ENCODE data around the gene FAM222B. TPM values are rescaled to one million over a fixed set of nuclear protein-coding genes. Genes with fewer than 3 reads are reported as not detected.
"Not testable (repeated sequence)": the region's sequence is repeated elsewhere in the genome, so short reads cannot be mapped to it uniquely, and the experiment has no call there.

FAM222B gene
- polyA plus RNA-seq, 3 donors from 2014 or later = 2.5 to 13.7 (median 4.9) TPM

GRCh38 chr17:28846231-28846630 lies 3.6 kb upstream of the FAM222B start:
- no peaks in the 10 kb centered on the region for H3K36me3 Mint-ChIP-seq
- DNase-seq = no peak
- H3K4me3 Mint-ChIP-seq = no peak overlapping the region
- H3K27ac Mint-ChIP-seq = no peak overlapping the region
- peaks cover 0 to 12% (median 5%) of the 10 kb centered on the region in 3 donors for H3K27me3 Mint-ChIP-seq (ENCODE audit: low read depth in 3 of 3)
- H3K9me3 Mint-ChIP-seq = no peaks in the 10 kb centered on the region
- peaks cover 15 to 17% of the 10 kb centered on the region in 2 donors for H3K4me1 Mint-ChIP-seq

- H3K9me3 Mint-ChIP-seq = no peaks in the 10 kb centered on the region
- peaks cover 0 to 8% (median 5%) of the 10 kb centered on the region in 3 donors for H3K27me3 Mint-ChIP-seq (ENCODE audit: low read depth in 3 of 3)
- H3K27ac Mint-ChIP-seq = peak overlapping the region in 4 of 6 donors; percentile 32 to 77 (median 61)
- DNase-seq = no peak
- H3K36me3 Mint-ChIP-seq = no peaks in the 10 kb centered on the region
- H3K4me3 Mint-ChIP-seq = peak overlapping the region; percentile 44 to 98 (median 68)
- peaks cover 27 to 31% of the 10 kb centered on the region in 2 donors for H3K4me1 Mint-ChIP-seq
These were observed 1.2 kb upstream of the FAM222B start for GRCh38 chr17:28843816-28844148.

- DNase-seq = no peak
- no peaks in the 10 kb centered on the region for H3K36me3 Mint-ChIP-seq
These were observed 699 bp downstream of the FAM222B start for GRCh38 chr17:28841901-28842281.

GRCh38 chr17:28839221-28839620 lies 3.4 kb downstream of the FAM222B start:
- no peak overlapping the region for H3K4me3 Mint-ChIP-seq
- no peak for DNase-seq
- H3K9me3 Mint-ChIP-seq = no peaks in the 10 kb centered on the region
- H3K4me1 Mint-ChIP-seq = peaks cover 29 to 35% of the 10 kb centered on the region in 2 donors
- peaks cover 0 to 2% (median 0%) of the 10 kb centered on the region in 3 donors for H3K36me3 Mint-ChIP-seq
- peak overlapping the region in 2 of 6 donors; percentile 45 to 72 for H3K27ac Mint-ChIP-seq
- H3K27me3 Mint-ChIP-seq (ENCODE audit: low read depth in 3 of 3) = peaks cover 0 to 6% (median 5%) of the 10 kb centered on the region in 3 donors

More at GRCh38 chr17:28841901-28842281, 699 bp downstream of the FAM222B start:
- H3K4me1 Mint-ChIP-seq = peaks cover 27 to 31% of the 10 kb centered on the region in 2 donors
- no peaks in the 10 kb centered on the region for H3K9me3 Mint-ChIP-seq
- H3K27ac Mint-ChIP-seq = peak overlapping the region; percentile 95 to 98 (median 97)
- peaks cover 0 to 5% (median 4%) of the 10 kb centered on the region in 3 donors for H3K27me3 Mint-ChIP-seq (ENCODE audit: low read depth in 3 of 3)
- peak overlapping the region; percentile 95 to 99 (median 98) for H3K4me3 Mint-ChIP-seq

- H3K27me3 Mint-ChIP-seq (ENCODE audit: low read depth in 3 of 3); H3K9me3 Mint-ChIP-seq; DNase-seq; H3K36me3 Mint-ChIP-seq; H3K27ac Mint-ChIP-seq; H3K4me3 Mint-ChIP-seq: not testable (repeated sequence)
- peaks cover 22 to 34% of the 10 kb centered on the region in 2 donors for H3K4me1 Mint-ChIP-seq
These were observed 6.0 kb downstream of the FAM222B start for GRCh38 chr17:28836541-28836940.

- H3K36me3 Mint-ChIP-seq = peaks cover 0 to 12% (median 9%) of the 10 kb centered on the region in 3 donors
- no peak overlapping the region for H3K4me3 Mint-ChIP-seq
- no peak for DNase-seq
- H3K4me1 Mint-ChIP-seq = peaks cover 12 to 21% of the 10 kb centered on the region in 2 donors
- H3K9me3 Mint-ChIP-seq = no peaks in the 10 kb centered on the region
- peaks cover 0 to 2% (median 0%) of the 10 kb centered on the region in 3 donors for H3K27me3 Mint-ChIP-seq (ENCODE audit: low read depth in 3 of 3)
- peak overlapping the region in 2 of 6 donors; percentile 1 to 31 for H3K27ac Mint-ChIP-seq
These were observed 8.2 kb downstream of the FAM222B start for GRCh38 chr17:28834420-28834819.

GRCh38 chr17:28828294-28829040 lies 14.1 kb downstream of the FAM222B start:
- H3K4me3 Mint-ChIP-seq = no peak overlapping the region
- peaks cover 7 to 22% of the 10 kb centered on the region in 2 donors for H3K4me1 Mint-ChIP-seq
- H3K9me3 Mint-ChIP-seq = no peaks in the 10 kb centered on the region
- peaks cover 2 to 11% (median 10%) of the 10 kb centered on the region in 3 donors for H3K36me3 Mint-ChIP-seq
- DNase-seq = no peak
- no peak overlapping the region for H3K27ac Mint-ChIP-seq
- peaks cover 0 to 2% (median 0%) of the 10 kb centered on the region in 3 donors for H3K27me3 Mint-ChIP-seq (ENCODE audit: low read depth in 3 of 3)

GRCh38 chr17:28827672-28828071 lies 14.9 kb downstream of the FAM222B start:
- peaks cover 9 to 29% of the 10 kb centered on the region in 2 donors for H3K4me1 Mint-ChIP-seq
- peak overlapping the region in 3 of 6 donors; percentile 1 to 56 (median 13) for H3K27ac Mint-ChIP-seq
- H3K27me3 Mint-ChIP-seq (ENCODE audit: low read depth in 3 of 3) = peaks cover 0 to 2% (median 0%) of the 10 kb centered on the region in 3 donors
- DNase-seq = no peak
- H3K9me3 Mint-ChIP-seq = no peaks in the 10 kb centered on the region
- H3K36me3 Mint-ChIP-seq = peaks cover 3 to 11% (median 10%) of the 10 kb centered on the region in 3 donors
- H3K4me3 Mint-ChIP-seq = no peak overlapping the region

- Mint-ChIP-seq H3K27ac (peak overlapping the region in 4 of 6 donors; percentile 2 to 64 (median 12)), H3K36me3 (peaks cover 0 to 3% (median 0%) of the 10 kb centered on the region in 3 donors), H3K9me3 (no peaks in the 10 kb centered on the region), H3K4me1 (peaks cover 2 to 16% of the 10 kb centered on the region in 2 donors), H3K4me3 (no peak overlapping the region), H3K27me3 (ENCODE audit: low read depth in 3 of 3) (no peaks in the 10 kb centered on the region)
- no peak for DNase-seq
These were observed 23.0 kb downstream of the FAM222B start for GRCh38 chr17:28819582-28819981.

- peaks cover 0 to 3% (median 0%) of the 10 kb centered on the region in 3 donors for H3K36me3 Mint-ChIP-seq
- H3K9me3 Mint-ChIP-seq = no peaks in the 10 kb centered on the region
- no peaks in the 10 kb centered on the region for H3K27me3 Mint-ChIP-seq (ENCODE audit: low read depth in 3 of 3)
- peaks cover 2 to 16% of the 10 kb centered on the region in 2 donors for H3K4me1 Mint-ChIP-seq
- no peak for DNase-seq
- no peak overlapping the region for H3K4me3 Mint-ChIP-seq
- peak overlapping the region in 5 of 6 donors; percentile 1 to 55 (median 50) for H3K27ac Mint-ChIP-seq
These were observed 23.8 kb downstream of the FAM222B start for GRCh38 chr17:28818819-28819221.

- H3K9me3 Mint-ChIP-seq = no peaks in the 10 kb centered on the region
- H3K4me3 Mint-ChIP-seq = no peak overlapping the region
- peaks cover 0 to 2% (median 2%) of the 10 kb centered on the region in 3 donors for H3K27me3 Mint-ChIP-seq (ENCODE audit: low read depth in 3 of 3)
- H3K4me1 Mint-ChIP-seq = peaks cover 10 to 15% of the 10 kb centered on the region in 2 donors
- DNase-seq = no peak
- no peaks in the 10 kb centered on the region for H3K36me3 Mint-ChIP-seq
- peak overlapping the region in 3 of 6 donors; percentile 13 to 60 (median 34) for H3K27ac Mint-ChIP-seq
These were observed 26.1 kb downstream of the FAM222B start for GRCh38 chr17:28816540-28816939.

GRCh38 chr17:28812748-28813377 lies 29.7 kb downstream of the FAM222B start:
- DNase-seq = peak in 1 of 3 donors; percentile 64
- Mint-ChIP-seq H3K27me3 (ENCODE audit: low read depth in 3 of 3) (peaks cover 0 to 2% (median 2%) of the 10 kb centered on the region in 3 donors), H3K4me3 (peak overlapping the region; percentile 92 to 95 (median 93)), H3K27ac (peak overlapping the region; percentile 88 to 99 (median 96)), H3K9me3 (no peaks in the 10 kb centered on the region), H3K4me1 (peaks cover 20 to 30% of the 10 kb centered on the region in 2 donors), H3K36me3 (no peaks in the 10 kb centered on the region)

- DNase-seq = peak; percentile 95 to 96 (median 95)
- Mint-ChIP-seq H3K4me3 (peak overlapping the region; percentile 92 to 95 (median 93)), H3K4me1 (peaks cover 20 to 34% of the 10 kb centered on the region in 2 donors), H3K36me3 (no peaks in the 10 kb centered on the region), H3K9me3 (no peaks in the 10 kb centered on the region), H3K27ac (peak overlapping the region; percentile 88 to 99 (median 96)), H3K27me3 (ENCODE audit: low read depth in 3 of 3) (peaks cover 0 to 2% (median 2%) of the 10 kb centered on the region in 3 donors)
These were observed 30.4 kb downstream of the FAM222B start for GRCh38 chr17:28812091-28812747.
